WTC11 (cell line): ENCODE measurements around the gene EHMT1. TPM values are rescaled to one million over a fixed set of nuclear protein-coding genes. Genes with fewer than 3 reads are reported as not detected.

Experiments used
- ATAC-seq: fragments of 200-7000 bp; cut with Tn5 transposase; 2 replicates; pipeline ENCODE4 v1.10.0; 2021; ENCODE audit warnings: mild to moderate bottlenecking, moderate library complexity
- CTCF ChIA-PET: fragments of 300-600 bp; sonication (Branson Sonifier 250); formaldehyde crosslinking; loops from one replicate; lab custom pipeline; 2021; ENCODE audit warnings: antibody characterized with exemption; lab: Charles Lee
- POLR2A ChIA-PET: fragments of 350-600 bp; sonication (Branson Sonifier 250); formaldehyde crosslinking; loops from one replicate; lab custom pipeline; 2021; ENCODE audit warnings: antibody characterized with exemption; lab: Charles Lee
- DNase-seq: peaks from one replicate; pipeline ENCODE4 v3.0.0; 2021; ENCODE audit warnings: low spot score
- H3K27ac Mint-ChIP-seq: 2 replicates; pipeline ENCODE4 v1.8.0; 2021; ENCODE audit warnings: mixed read lengths
- H3K27me3 Mint-ChIP-seq: 2 replicates; pipeline ENCODE4 v1.8.0; 2021; ENCODE audit warnings: low read depth, mild to moderate bottlenecking, moderate library complexity, mixed read lengths
- H3K36me3 Mint-ChIP-seq: 2 replicates; pipeline ENCODE4 v1.8.0; 2021; ENCODE audit warnings: mixed read lengths
- H3K4me1 Mint-ChIP-seq: 2 replicates; pipeline ENCODE4 v1.8.0; 2022; ENCODE audit warnings: mixed read lengths
- H3K4me3 Mint-ChIP-seq: 2 replicates; pipeline ENCODE4 v1.8.0; 2021; ENCODE audit warnings: mild to moderate bottlenecking, moderate library complexity, mixed read lengths
- H3K9me3 Mint-ChIP-seq: 2 replicates; pipeline ENCODE4 v1.8.0; 2021; ENCODE audit warnings: mixed read lengths
- CBFB ChIP-seq: sonication (generic); formaldehyde crosslinking; IDR thresholded peaks from 2 replicates; pipeline ENCODE4 v1.8.1; 2022; ENCODE audit warnings: mild to moderate bottlenecking, low read depth, missing genetic modification reagents
- CREB1 ChIP-seq: sonication (generic); formaldehyde crosslinking; IDR thresholded peaks from 2 replicates; pipeline ENCODE4 v1.8.0; 2023; ENCODE audit warnings: mild to moderate bottlenecking, missing genetic modification reagents
- CREM ChIP-seq: sonication (generic); formaldehyde crosslinking; IDR thresholded peaks from 2 replicates; pipeline ENCODE4 v1.8.1; 2022; ENCODE audit warnings: mild to moderate bottlenecking, missing genetic modification reagents, moderate library complexity
- ERG ChIP-seq: fragments of 250-450 bp; sonication (Bioruptor Pico); IDR thresholded peaks from 2 replicates; pipeline ENCODE4 v1.8.0; 2021; ENCODE audit warnings: mild to moderate bottlenecking
- ETV6 ChIP-seq: sonication (generic); formaldehyde crosslinking; IDR thresholded peaks from 2 replicates; pipeline ENCODE4 v1.8.1; 2022; ENCODE audit warnings: mild to moderate bottlenecking, missing genetic modification reagents
- FOXP1 ChIP-seq: sonication (generic); formaldehyde crosslinking; IDR thresholded peaks from 2 replicates; pipeline ENCODE4 v1.8.0; 2022; ENCODE audit warnings: missing genetic modification reagents, mild to moderate bottlenecking, moderate library complexity, borderline replicate concordance
- HMGA2 ChIP-seq: fragments of 250-450 bp; sonication (Bioruptor Pico); IDR thresholded peaks from 2 replicates; pipeline ENCODE4 v1.4.0; 2021; ENCODE audit warnings: mild to moderate bottlenecking, moderate library complexity
- NFYB ChIP-seq: sonication (generic); formaldehyde crosslinking; conservative IDR thresholded peaks from 2 replicates; pipeline ENCODE4 v1.8.0; 2022; ENCODE audit warnings: low read depth, missing genetic modification reagents
- SMAD3 ChIP-seq: sonication (generic); formaldehyde crosslinking; IDR thresholded peaks from 2 replicates; pipeline ENCODE4 v1.8.0; 2022; ENCODE audit warnings: missing genetic modification reagents, mild to moderate bottlenecking, borderline replicate concordance
- TCF7 ChIP-seq: sonication (generic); formaldehyde crosslinking; IDR thresholded peaks from 2 replicates; pipeline ENCODE4 v1.8.0; 2022; ENCODE audit warnings: mild to moderate bottlenecking, low read depth, missing genetic modification reagents, moderate library complexity
- ZBTB21 ChIP-seq: sonication (generic); formaldehyde crosslinking; IDR thresholded peaks from 2 replicates; pipeline ENCODE4 v1.8.1; 2023; ENCODE audit warnings: mild to moderate bottlenecking, missing genetic modification reagents, borderline replicate concordance
- ZNF121 ChIP-seq: sonication (generic); formaldehyde crosslinking; IDR thresholded peaks from 2 replicates; pipeline ENCODE4 v1.8.0; 2023; ENCODE audit warnings: missing genetic modification reagents
- ZNF138 ChIP-seq: sonication (generic); formaldehyde crosslinking; conservative IDR thresholded peaks from 2 replicates; pipeline ENCODE4 v1.8.1; 2022; ENCODE audit warnings: mild to moderate bottlenecking, moderate library complexity, missing genetic modification reagents
- ZNF396 ChIP-seq: fragments of 250-450 bp; sonication (Bioruptor Pico); IDR thresholded peaks from 2 replicates; pipeline ENCODE4 v1.8.0; 2021; ENCODE audit warnings: mild to moderate bottlenecking, moderate library complexity, borderline replicate concordance
- total RNA-seq: library from RNA; stranded (reverse); gene quantifications from 3 replicates; pipeline ENCODE4 v1.2.3, GENCODE V29; 2021
- TF ChIP-seq, protein P1 (sequence below): sonication (generic); formaldehyde crosslinking; IDR thresholded peaks from 2 replicates; pipeline ENCODE4 v1.8.0; 2022; ENCODE audit warnings: missing genetic modification reagents
- TF ChIP-seq, protein P2 (sequence below): fragments of 250-450 bp; sonication (Bioruptor Pico); IDR thresholded peaks from 2 replicates; pipeline ENCODE4 v2.1.2; 2022; ENCODE audit warnings: mild to moderate bottlenecking, moderate library complexity
- TF ChIP-seq, protein P3 (sequence below): fragments of 250-450 bp; sonication (Bioruptor Pico); IDR thresholded peaks from 2 replicates; pipeline ENCODE4 v1.9.0; 2021; ENCODE audit warnings: mild to moderate bottlenecking, borderline replicate concordance

The EHMT1 gene
- total RNA-seq, 1 experiment from 2014 or later, result 170 TPM

DNA sequence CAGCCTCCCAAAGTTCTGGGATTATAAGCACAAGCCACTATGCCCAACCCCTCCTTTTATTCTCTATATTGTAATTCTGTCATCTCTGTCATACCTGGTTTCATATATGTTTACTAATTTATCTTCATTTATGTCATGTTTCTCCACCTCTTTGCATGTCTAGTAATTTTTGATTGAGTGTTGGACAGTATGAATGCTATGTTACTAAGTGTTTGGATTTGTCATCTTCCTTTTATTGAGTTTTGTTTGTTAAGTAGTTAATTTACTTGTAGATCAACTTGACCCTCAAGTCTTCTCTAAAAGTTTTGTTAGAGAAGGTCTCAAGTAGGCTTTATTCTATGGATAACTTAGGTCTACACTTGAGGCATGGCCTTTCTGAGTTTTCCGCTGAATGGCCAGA is 241.6 kb downstream of the EHMT1 start:
- H3K27ac Mint-ChIP-seq, result no peak overlapping the region
- peaks cover 32% of the 10 kb centered on the region for H3K9me3 Mint-ChIP-seq

GRCh38 chr9:137865581-137866145 is 246.9 kb downstream of the EHMT1 start:
- no peak overlapping the region for H3K27ac Mint-ChIP-seq
- peaks cover 3% of the 10 kb centered on the region for H3K36me3 Mint-ChIP-seq
- ATAC-seq (no peak), DNase-seq (no peak)
- no peaks in the 10 kb centered on the region for H3K4me1 Mint-ChIP-seq
- peaks cover 5% of the 10 kb centered on the region for H3K27me3 Mint-ChIP-seq
- TF ChIP-seq TCF7 (CRISPR knock-in tag) (no peak), SMAD3 (CRISPR knock-in tag) (no peak), CBFB (CRISPR knock-in tag) (no peak)
- CTCF ChIA-PET, result no interaction called here
- POLR2A ChIA-PET, result no interaction called here
- H3K9me3 Mint-ChIP-seq, result peaks cover 14% of the 10 kb centered on the region
- H3K4me3 Mint-ChIP-seq, result no peak overlapping the region

More for the DNA sequence above, 241.6 kb downstream of the EHMT1 start:
- POLR2A ChIA-PET, result no interaction called here
- DNase-seq (no peak), ATAC-seq (no peak)
- H3K27me3 Mint-ChIP-seq, result peaks cover 13% of the 10 kb centered on the region
- H3K36me3 Mint-ChIP-seq, result peaks cover 11% of the 10 kb centered on the region
- CTCF ChIA-PET, result interaction anchor here (0.9 kb wide), 1 partner anchor 93 kb away, joined by 3 read pairs; no protein-coding TSS in a partner anchor
- no peak overlapping the region for H3K4me3 Mint-ChIP-seq
- TF ChIP-seq ETV6 (no peak), FOXP1 (CRISPR knock-in tag) (no peak), CREM (no peak), ZNF138 (CRISPR knock-in tag) (no peak)
- H3K4me1 Mint-ChIP-seq, result no peaks in the 10 kb centered on the region

- CTCF ChIA-PET, result no interaction called here
- no peak for DNase-seq
- H3K4me1 Mint-ChIP-seq, result no peaks in the 10 kb centered on the region
- peaks cover 5% of the 10 kb centered on the region; the same call in 1 of the 2 replicates for H3K27me3 Mint-ChIP-seq
- peaks cover 7% of the 10 kb centered on the region for H3K9me3 Mint-ChIP-seq
- ATAC-seq, result no peak
- H3K27ac Mint-ChIP-seq, result no peak overlapping the region
- TF ChIP-seq, protein P1, sequence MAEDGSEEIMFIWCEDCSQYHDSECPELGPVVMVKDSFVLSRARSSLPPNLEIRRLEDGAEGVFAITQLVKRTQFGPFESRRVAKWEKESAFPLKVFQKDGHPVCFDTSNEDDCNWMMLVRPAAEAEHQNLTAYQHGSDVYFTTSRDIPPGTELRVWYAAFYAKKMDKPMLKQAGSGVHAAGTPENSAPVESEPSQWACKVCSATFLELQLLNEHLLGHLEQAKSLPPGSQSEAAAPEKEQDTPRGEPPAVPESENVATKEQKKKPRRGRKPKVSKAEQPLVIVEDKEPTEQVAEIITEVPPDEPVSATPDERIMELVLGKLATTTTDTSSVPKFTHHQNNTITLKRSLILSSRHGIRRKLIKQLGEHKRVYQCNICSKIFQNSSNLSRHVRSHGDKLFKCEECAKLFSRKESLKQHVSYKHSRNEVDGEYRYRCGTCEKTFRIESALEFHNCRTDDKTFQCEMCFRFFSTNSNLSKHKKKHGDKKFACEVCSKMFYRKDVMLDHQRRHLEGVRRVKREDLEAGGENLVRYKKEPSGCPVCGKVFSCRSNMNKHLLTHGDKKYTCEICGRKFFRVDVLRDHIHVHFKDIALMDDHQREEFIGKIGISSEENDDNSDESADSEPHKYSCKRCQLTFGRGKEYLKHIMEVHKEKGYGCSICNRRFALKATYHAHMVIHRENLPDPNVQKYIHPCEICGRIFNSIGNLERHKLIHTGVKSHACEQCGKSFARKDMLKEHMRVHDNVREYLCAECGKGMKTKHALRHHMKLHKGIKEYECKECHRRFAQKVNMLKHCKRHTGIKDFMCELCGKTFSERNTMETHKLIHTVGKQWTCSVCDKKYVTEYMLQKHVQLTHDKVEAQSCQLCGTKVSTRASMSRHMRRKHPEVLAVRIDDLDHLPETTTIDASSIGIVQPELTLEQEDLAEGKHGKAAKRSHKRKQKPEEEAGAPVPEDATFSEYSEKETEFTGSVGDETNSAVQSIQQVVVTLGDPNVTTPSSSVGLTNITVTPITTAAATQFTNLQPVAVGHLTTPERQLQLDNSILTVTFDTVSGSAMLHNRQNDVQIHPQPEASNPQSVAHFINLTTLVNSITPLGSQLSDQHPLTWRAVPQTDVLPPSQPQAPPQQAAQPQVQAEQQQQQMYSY (CRISPR knock-in tag), result no peak
- TF ChIP-seq CREB1 (CRISPR knock-in tag), result no peak
- TF ChIP-seq, protein P2, sequence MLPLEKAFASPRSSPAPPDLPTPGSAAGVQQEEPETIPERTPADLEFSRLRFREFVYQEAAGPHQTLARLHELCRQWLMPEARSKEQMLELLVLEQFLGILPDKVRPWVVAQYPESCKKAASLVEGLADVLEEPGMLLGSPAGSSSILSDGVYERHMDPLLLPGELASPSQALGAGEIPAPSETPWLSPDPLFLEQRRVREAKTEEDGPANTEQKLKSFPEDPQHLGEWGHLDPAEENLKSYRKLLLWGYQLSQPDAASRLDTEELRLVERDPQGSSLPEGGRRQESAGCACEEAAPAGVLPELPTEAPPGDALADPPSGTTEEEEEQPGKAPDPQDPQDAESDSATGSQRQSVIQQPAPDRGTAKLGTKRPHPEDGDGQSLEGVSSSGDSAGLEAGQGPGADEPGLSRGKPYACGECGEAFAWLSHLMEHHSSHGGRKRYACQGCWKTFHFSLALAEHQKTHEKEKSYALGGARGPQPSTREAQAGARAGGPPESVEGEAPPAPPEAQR (CRISPR knock-in tag), result no peak
- no peak for TF ChIP-seq ZNF396
- no peak for TF ChIP-seq HMGA2
- POLR2A ChIA-PET, result no interaction called here
- no peak overlapping the region for H3K4me3 Mint-ChIP-seq
- peaks cover 3% of the 10 kb centered on the region; the same call in 1 of the 2 replicates for H3K36me3 Mint-ChIP-seq
Observed at GRCh38 chr9:137866226-137867141, 247.7 kb downstream of the EHMT1 start.

DNA sequence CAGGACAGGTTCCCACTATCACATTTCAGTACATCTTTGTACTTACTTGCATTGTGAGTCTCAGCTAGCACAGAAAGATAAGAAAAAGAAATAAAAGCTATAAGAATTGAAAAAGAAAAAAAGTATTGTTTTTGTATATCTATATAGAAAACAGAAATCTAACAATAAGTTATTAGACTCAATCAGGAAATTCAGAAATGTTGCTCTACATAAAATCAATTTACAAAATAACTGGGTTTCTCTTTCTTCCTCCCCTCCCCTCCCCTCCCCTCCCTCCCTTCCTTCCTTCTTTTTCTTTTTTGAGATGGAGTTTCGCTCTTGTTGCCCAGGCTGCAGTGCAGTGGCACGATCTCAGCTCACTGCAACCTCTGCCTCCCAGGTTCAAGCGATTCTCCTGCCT is 251.6 kb downstream of the EHMT1 start:
- Mint-ChIP-seq H3K4me3 (no peak overlapping the region), H3K27me3 (peaks cover 18% of the 10 kb centered on the region), H3K27ac (no peak overlapping the region), H3K4me1 (no peaks in the 10 kb centered on the region), H3K9me3 (no peaks in the 10 kb centered on the region), H3K36me3 (no peaks in the 10 kb centered on the region)
- DNase-seq (no peak), ATAC-seq (no peak)
- CTCF ChIA-PET, result no interaction called here
- POLR2A ChIA-PET, result no interaction called here
- TF ChIP-seq ERG (CRISPR knock-in tag) (no peak), NFYB (CRISPR knock-in tag) (no peak), ZBTB21 (no peak), ZNF121 (CRISPR knock-in tag) (no peak), FOXP1 (CRISPR knock-in tag) (no peak)
- TF ChIP-seq, protein P3, sequence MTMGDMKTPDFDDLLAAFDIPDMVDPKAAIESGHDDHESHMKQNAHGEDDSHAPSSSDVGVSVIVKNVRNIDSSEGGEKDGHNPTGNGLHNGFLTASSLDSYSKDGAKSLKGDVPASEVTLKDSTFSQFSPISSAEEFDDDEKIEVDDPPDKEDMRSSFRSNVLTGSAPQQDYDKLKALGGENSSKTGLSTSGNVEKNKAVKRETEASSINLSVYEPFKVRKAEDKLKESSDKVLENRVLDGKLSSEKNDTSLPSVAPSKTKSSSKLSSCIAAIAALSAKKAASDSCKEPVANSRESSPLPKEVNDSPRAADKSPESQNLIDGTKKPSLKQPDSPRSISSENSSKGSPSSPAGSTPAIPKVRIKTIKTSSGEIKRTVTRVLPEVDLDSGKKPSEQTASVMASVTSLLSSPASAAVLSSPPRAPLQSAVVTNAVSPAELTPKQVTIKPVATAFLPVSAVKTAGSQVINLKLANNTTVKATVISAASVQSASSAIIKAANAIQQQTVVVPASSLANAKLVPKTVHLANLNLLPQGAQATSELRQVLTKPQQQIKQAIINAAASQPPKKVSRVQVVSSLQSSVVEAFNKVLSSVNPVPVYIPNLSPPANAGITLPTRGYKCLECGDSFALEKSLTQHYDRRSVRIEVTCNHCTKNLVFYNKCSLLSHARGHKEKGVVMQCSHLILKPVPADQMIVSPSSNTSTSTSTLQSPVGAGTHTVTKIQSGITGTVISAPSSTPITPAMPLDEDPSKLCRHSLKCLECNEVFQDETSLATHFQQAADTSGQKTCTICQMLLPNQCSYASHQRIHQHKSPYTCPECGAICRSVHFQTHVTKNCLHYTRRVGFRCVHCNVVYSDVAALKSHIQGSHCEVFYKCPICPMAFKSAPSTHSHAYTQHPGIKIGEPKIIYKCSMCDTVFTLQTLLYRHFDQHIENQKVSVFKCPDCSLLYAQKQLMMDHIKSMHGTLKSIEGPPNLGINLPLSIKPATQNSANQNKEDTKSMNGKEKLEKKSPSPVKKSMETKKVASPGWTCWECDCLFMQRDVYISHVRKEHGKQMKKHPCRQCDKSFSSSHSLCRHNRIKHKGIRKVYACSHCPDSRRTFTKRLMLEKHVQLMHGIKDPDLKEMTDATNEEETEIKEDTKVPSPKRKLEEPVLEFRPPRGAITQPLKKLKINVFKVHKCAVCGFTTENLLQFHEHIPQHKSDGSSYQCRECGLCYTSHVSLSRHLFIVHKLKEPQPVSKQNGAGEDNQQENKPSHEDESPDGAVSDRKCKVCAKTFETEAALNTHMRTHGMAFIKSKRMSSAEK (CRISPR knock-in tag), result no peak
